ENCODE results near the gene SLC8A1.

DNA sequence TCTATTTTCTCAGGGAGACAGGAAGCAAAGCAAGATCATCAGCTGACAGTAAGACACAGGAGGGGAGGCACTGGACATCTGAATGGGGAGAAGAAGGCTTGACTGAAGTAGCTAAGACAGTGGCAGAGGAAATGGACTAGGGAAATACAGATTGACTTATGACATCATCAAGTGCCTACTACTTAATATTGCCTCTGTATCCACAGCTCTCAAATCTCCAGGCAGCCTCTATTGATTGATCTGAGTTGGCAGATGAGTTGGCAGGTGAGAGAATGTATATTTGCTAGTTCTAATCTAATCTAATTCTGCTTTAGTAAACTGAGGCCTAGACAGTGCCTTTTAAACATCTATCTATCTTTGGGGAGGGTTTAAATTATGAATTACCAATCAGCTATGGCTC lies 242.1 kb downstream of the SLC8A1 start:
- TF ChIP-seq, protein P1, sequence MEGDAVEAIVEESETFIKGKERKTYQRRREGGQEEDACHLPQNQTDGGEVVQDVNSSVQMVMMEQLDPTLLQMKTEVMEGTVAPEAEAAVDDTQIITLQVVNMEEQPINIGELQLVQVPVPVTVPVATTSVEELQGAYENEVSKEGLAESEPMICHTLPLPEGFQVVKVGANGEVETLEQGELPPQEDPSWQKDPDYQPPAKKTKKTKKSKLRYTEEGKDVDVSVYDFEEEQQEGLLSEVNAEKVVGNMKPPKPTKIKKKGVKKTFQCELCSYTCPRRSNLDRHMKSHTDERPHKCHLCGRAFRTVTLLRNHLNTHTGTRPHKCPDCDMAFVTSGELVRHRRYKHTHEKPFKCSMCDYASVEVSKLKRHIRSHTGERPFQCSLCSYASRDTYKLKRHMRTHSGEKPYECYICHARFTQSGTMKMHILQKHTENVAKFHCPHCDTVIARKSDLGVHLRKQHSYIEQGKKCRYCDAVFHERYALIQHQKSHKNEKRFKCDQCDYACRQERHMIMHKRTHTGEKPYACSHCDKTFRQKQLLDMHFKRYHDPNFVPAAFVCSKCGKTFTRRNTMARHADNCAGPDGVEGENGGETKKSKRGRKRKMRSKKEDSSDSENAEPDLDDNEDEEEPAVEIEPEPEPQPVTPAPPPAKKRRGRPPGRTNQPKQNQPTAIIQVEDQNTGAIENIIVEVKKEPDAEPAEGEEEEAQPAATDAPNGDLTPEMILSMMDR (IDR thresholded peaks at IDR 0.05) = no peak
- TF ChIP-seq EZH2phosphoT487 (IDR thresholded peaks at IDR 0.05) = no peak

Data from neural progenitor cell (in vitro differentiated cells).